HEK293T (cell line): Measurements from ENCODE around the gene TTLL4.

ENCODE experiments used
- CTCF ChIA-PET: fragments of 350-600 bp; formaldehyde crosslinking; extraction: SDS; loops from one replicate; lab custom pipeline; 2021; ENCODE audit warnings: antibody characterized with exemption, inconsistent platforms; lab: Yijun Ruan, JAX
- POLR2A ChIA-PET: fragments of 350-600 bp; formaldehyde crosslinking; extraction: SDS; loops from one replicate; lab custom pipeline; 2020; ENCODE audit warnings: antibody characterized with exemption, inconsistent platforms; lab: Yijun Ruan, JAX
- DNase-seq: peaks from one replicate; pipeline ENCODE4 v3.0.0; 2012; ENCODE audit warnings: mixed read lengths; ENCODE audit errors: extremely low spot score
- ARNT ChIP-seq: fragments of 450-650 bp; IDR thresholded peaks from 2 replicates; pipeline ENCODE4 v1.6.1; 2017; ENCODE audit warnings: mild to moderate bottlenecking
- BHLHE40 ChIP-seq: fragments of 450-650 bp; IDR thresholded peaks from 2 replicates; pipeline ENCODE4 v1.6.1; 2016; ENCODE audit warnings: mild to moderate bottlenecking, moderate library complexity, borderline replicate concordance
- CTBP1 ChIP-seq: fragments of 450-650 bp; IDR thresholded peaks from 2 replicates; pipeline ENCODE4 v1.6.1; 2016; ENCODE audit warnings: borderline replicate concordance
- ELF4 ChIP-seq: fragments of 450-650 bp; IDR thresholded peaks from 2 replicates; pipeline ENCODE4 v1.6.1; 2017; ENCODE audit warnings: antibody characterized with exemption
- FOXA1 ChIP-seq: fragments of 450-650 bp; IDR thresholded peaks from 2 replicates; pipeline ENCODE4 v1.6.1; 2016; ENCODE audit warnings: mild to moderate bottlenecking
- FOXK2 ChIP-seq: fragments of 450-650 bp; IDR thresholded peaks from 2 replicates; pipeline ENCODE4 v1.6.1; 2016; ENCODE audit warnings: mild to moderate bottlenecking
- FOXM1 ChIP-seq: fragments of 450-650 bp; IDR thresholded peaks from 2 replicates; pipeline ENCODE4 v1.6.1; 2017; ENCODE audit warnings: mild to moderate bottlenecking, borderline replicate concordance
- HDGF ChIP-seq: fragments of 450-650 bp; IDR thresholded peaks from 2 replicates; pipeline ENCODE4 v1.6.1; 2017; ENCODE audit warnings: antibody characterized with exemption, borderline replicate concordance
- L3MBTL2 ChIP-seq: fragments of 450-650 bp; conservative IDR thresholded peaks from 2 replicates; pipeline ENCODE4 v1.6.1; 2016; ENCODE audit warnings: mild to moderate bottlenecking
- LEF1 ChIP-seq: fragments of 450-650 bp; IDR thresholded peaks from 2 replicates; pipeline ENCODE4 v1.6.1; 2017; ENCODE audit warnings: mild to moderate bottlenecking, borderline replicate concordance
- NFRKB ChIP-seq: fragments of 450-650 bp; IDR thresholded peaks from 2 replicates; pipeline ENCODE4 v1.6.1; 2016; ENCODE audit warnings: mild to moderate bottlenecking, moderate library complexity
- PKNOX1 ChIP-seq: fragments of 450-650 bp; IDR thresholded peaks from 2 replicates; pipeline ENCODE4 v1.6.1; 2016
- SP1 ChIP-seq: fragments of 450-650 bp; IDR thresholded peaks from 2 replicates; pipeline ENCODE4 v1.6.1; 2017
- SUZ12 ChIP-seq: fragments of 450-650 bp; IDR thresholded peaks from 2 replicates; pipeline ENCODE4 v1.6.1; 2016; ENCODE audit warnings: mild to moderate bottlenecking
- TARDBP ChIP-seq: fragments of 450-650 bp; IDR thresholded peaks from 2 replicates; pipeline ENCODE4 v1.6.1; 2016
- ZNF384 ChIP-seq: fragments of 450-650 bp; IDR thresholded peaks from 2 replicates; pipeline ENCODE4 v1.6.1; 2016

TTLL4 gene

GRCh38 chr2:218719457-218719856 is 8.8 kb downstream of the TTLL4 start:
- no peak for DNase-seq
- POLR2A ChIA-PET, result no interaction called here
- CTCF ChIA-PET, result interaction anchor here (1.0 kb wide), 1 partner anchor 9 kb away, joined by 3 read pairs; no protein-coding TSS in a partner anchor
- TF ChIP-seq L3MBTL2 (no peak), TARDBP (no peak), ELF4 (no peak), CTBP1 (no peak), PKNOX1 (no peak), HDGF (no peak), ARNT (no peak), SP1 (no peak), FOXM1 (no peak), LEF1 (no peak), FOXK2 (no peak), FOXA1 (no peak), SUZ12 (no peak), ZNF384 (no peak), BHLHE40 (no peak), NFRKB (no peak)

GRCh38 chr2:218720048-218721041 is 9.7 kb downstream of the TTLL4 start:
- ChIA-PET POLR2A (interaction anchor here (2.4 kb wide), 1 partner anchor 10 kb away, joined by 11 read pairs; the partner anchor contains the start of gene TTLL4), CTCF (interaction anchor here (0.8 kb wide), 1 partner anchor 127 kb away, joined by 3 read pairs; no protein-coding TSS in a partner anchor)
- TF ChIP-seq SP1 (no peak), HDGF (no peak), PKNOX1 (no peak), ELF4 (no peak), LEF1 (no peak), BHLHE40 (no peak), TARDBP (no peak), FOXM1 (no peak), L3MBTL2 (no peak), FOXK2 (no peak), ZNF384 (no peak), SUZ12 (no peak), ARNT (no peak), FOXA1 (no peak), CTBP1 (no peak), NFRKB (no peak)
- DNase-seq, result no peak

- CTCF ChIA-PET, result interaction anchor here (0.6 to 1.0 kb wide), 5 partner anchors 11 to 160 kb away, joined by 3 to 8 read pairs (median 3); partner anchors contain the start of gene TTLL4
- no peak for TF ChIP-seq NFRKB
- no peak for TF ChIP-seq FOXM1
- no peak for TF ChIP-seq FOXK2
- TF ChIP-seq TARDBP, result no peak
- TF ChIP-seq ARNT, result no peak
- no peak for TF ChIP-seq L3MBTL2
- no peak for TF ChIP-seq SP1
- no peak for TF ChIP-seq PKNOX1
- no peak for TF ChIP-seq HDGF
- no peak for TF ChIP-seq FOXA1
- no peak for TF ChIP-seq BHLHE40
- TF ChIP-seq LEF1, result no peak
- no peak for DNase-seq
- POLR2A ChIA-PET, result interaction anchor here (2.4 kb wide), 1 partner anchor 11 kb away, joined by 11 read pairs; the partner anchor contains the start of gene TTLL4
Observed at GRCh38 chr2:218721488-218721887, 10.9 kb downstream of the TTLL4 start.

- no peak for DNase-seq
- ChIA-PET CTCF (interaction anchor here (0.7 to 1.0 kb wide), 4 partner anchors 11 to 155 kb away, joined by 3 to 6 read pairs (median 4); partner anchors contain the start of gene TTLL4), POLR2A (interaction anchor here (0.9 to 2.4 kb wide), 2 partner anchors 11 to 55 kb away, joined by 3 to 11 read pairs; partner anchors contain the start of gene TTLL4)
- no peak for TF ChIP-seq FOXA1
- TF ChIP-seq ELF4, result no peak
- TF ChIP-seq PKNOX1, result no peak
- TF ChIP-seq CTBP1, result no peak
- no peak for TF ChIP-seq LEF1
- no peak for TF ChIP-seq HDGF
- TF ChIP-seq FOXK2, result no peak
- no peak for TF ChIP-seq SP1
- TF ChIP-seq ARNT, result no peak
- TF ChIP-seq ZNF384, result no peak
- TF ChIP-seq NFRKB, result no peak
Observed at GRCh38 chr2:218721934-218722333, 11.3 kb downstream of the TTLL4 start.

- ChIA-PET POLR2A (interaction anchor here (0.9 to 2.4 kb wide), 3 partner anchors 12 to 56 kb away, joined by 3 to 11 read pairs (median 4); partner anchors contain the start of gene TTLL4), CTCF (interaction anchor here (0.7 to 1.4 kb wide), 4 partner anchors 25 to 258 kb away, joined by 3 to 6 read pairs (median 4); no protein-coding TSS in a partner anchor)
Observed at GRCh38 chr2:218722419-218722818, 11.8 kb downstream of the TTLL4 start.

More at GRCh38 chr2:218722419-218722818, 11.8 kb downstream of the TTLL4 start:
- DNase-seq, result no peak
- TF ChIP-seq SP1 (no peak), FOXM1 (no peak), L3MBTL2 (no peak), LEF1 (no peak), PKNOX1 (no peak), CTBP1 (no peak), FOXA1 (no peak), ARNT (no peak), ZNF384 (no peak), BHLHE40 (no peak), FOXK2 (no peak)
